Endothelial cell of umbilical vein (primary cell): ENCODE results near the gene RACGAP1.

Experiments
- POLR2A ChIP-seq: IDR thresholded peaks from 2 replicates; pipeline ENCODE4 v1.6.1; 2012; ENCODE audit warnings: low read depth, mild to moderate bottlenecking, control low read depth, low read length
- POLR2AphosphoS5 ChIP-seq: IDR thresholded peaks from 2 replicates; pipeline ENCODE4 v1.6.1; 2012; ENCODE audit warnings: low read depth, mild to moderate bottlenecking, control low read depth, low read length, moderate library complexity; ENCODE audit not compliant: insufficient read depth
- TF ChIP-seq, protein P1 (sequence below), 2 donors: IDR thresholded peaks; 1 replicate in 1 of 2; 2 replicates in 1 of 2; pipeline ENCODE4 v1.5.1; 2011; ENCODE audit warnings: low read length in 2 of 2, mild to moderate bottlenecking in 2 of 2, moderate library complexity in 2 of 2, control low read depth in 1 of 2, inconsistent platforms in 1 of 2, low read depth in 1 of 2; ENCODE audit not compliant: insufficient read depth in 1 of 2; ENCODE audit errors: extremely low read depth in 1 of 2

DNA sequence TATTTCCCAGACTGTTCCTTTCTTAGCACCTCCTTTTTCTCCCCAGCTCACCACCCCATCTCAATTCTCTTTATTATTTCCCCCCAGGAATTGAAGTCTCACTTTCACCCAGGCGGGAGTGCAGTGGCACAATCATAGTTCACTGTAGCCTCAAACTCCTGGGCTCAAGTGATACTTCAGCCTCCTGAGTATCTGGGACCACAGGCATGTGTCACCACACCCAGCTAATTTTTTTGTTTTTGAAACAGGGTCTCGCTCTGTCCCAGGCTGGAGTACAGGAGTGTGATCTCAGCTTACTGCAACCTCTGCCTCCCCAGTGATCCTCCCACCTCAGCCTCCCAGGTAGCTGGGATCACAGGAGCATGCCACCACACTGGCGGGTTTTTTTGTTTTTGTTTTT, 11.0 kb downstream of the RACGAP1 start:
- TF ChIP-seq, protein P1, sequence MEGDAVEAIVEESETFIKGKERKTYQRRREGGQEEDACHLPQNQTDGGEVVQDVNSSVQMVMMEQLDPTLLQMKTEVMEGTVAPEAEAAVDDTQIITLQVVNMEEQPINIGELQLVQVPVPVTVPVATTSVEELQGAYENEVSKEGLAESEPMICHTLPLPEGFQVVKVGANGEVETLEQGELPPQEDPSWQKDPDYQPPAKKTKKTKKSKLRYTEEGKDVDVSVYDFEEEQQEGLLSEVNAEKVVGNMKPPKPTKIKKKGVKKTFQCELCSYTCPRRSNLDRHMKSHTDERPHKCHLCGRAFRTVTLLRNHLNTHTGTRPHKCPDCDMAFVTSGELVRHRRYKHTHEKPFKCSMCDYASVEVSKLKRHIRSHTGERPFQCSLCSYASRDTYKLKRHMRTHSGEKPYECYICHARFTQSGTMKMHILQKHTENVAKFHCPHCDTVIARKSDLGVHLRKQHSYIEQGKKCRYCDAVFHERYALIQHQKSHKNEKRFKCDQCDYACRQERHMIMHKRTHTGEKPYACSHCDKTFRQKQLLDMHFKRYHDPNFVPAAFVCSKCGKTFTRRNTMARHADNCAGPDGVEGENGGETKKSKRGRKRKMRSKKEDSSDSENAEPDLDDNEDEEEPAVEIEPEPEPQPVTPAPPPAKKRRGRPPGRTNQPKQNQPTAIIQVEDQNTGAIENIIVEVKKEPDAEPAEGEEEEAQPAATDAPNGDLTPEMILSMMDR (IDR thresholded peaks at IDR 0.05; ENCODE audit: extremely low read depth in 1 of 2, insufficient read depth in 1 of 2, low read depth in 1 of 2, low read length in 2 of 2) = no peak
- TF ChIP-seq POLR2A (no peak), POLR2AphosphoS5 (no peak)
